DND-41 (cell line): ENCODE data around the gene REPS2.

Source experiments
- ATAC-seq: fragments of 200-7000 bp; cut with Tn5 transposase; 3 replicates; pipeline ENCODE4 v1.9.1; 2021; ENCODE audit warnings: low read depth; ENCODE audit not compliant: insufficient read depth
- DNase-seq: peaks from one replicate; pipeline ENCODE4 v3.0.0-alpha.2; 2020
- H2AFZ ChIP-seq: 2 replicates; pipeline ENCODE4 v1.6.0; 2012; ENCODE audit warnings: low read depth, low read length
- H3K27ac ChIP-seq: 2 replicates; pipeline ENCODE4 v1.5.1; 2012; ENCODE audit warnings: low read length, inconsistent platforms
- H3K27me3 ChIP-seq: fragments of 200-600 bp; sonication (generic); 2 replicates; pipeline ENCODE4 v1.6.0; 2012; ENCODE audit warnings: low read length, mild to moderate bottlenecking, inconsistent platforms; ENCODE audit not compliant: insufficient read depth, poor library complexity
- H3K36me3 ChIP-seq: 2 replicates; pipeline ENCODE4 v1.5.1; 2012; ENCODE audit warnings: low read length, inconsistent platforms; ENCODE audit not compliant: insufficient read depth
- H3K4me1 ChIP-seq: 2 replicates; pipeline ENCODE4 v1.5.1; 2012; ENCODE audit warnings: mild to moderate bottlenecking, low read length; ENCODE audit not compliant: insufficient read depth
- H3K4me2 ChIP-seq: 2 replicates; pipeline ENCODE4 v1.6.0; 2012; ENCODE audit warnings: mild to moderate bottlenecking, moderate library complexity, low read length, inconsistent platforms; ENCODE audit not compliant: insufficient read depth
- H3K4me3 ChIP-seq, 2 experiments: fragments of 200-600 bp in 1 of 2; shearing (Covaris generic) in 1 of 2; 2 replicates each; pipeline ENCODE4 v1.5.1; 2012 to 2016; ENCODE audit warnings: inconsistent platforms in 2 of 2, low read length in 2 of 2, mild to moderate bottlenecking in 2 of 2, low read depth in 1 of 2, moderate library complexity in 1 of 2
- H3K79me2 ChIP-seq: 2 replicates; pipeline ENCODE4 v1.6.0; 2012; ENCODE audit warnings: low read length, inconsistent platforms; ENCODE audit not compliant: insufficient read depth
- H3K9ac ChIP-seq: 2 replicates; pipeline ENCODE4 v1.6.0; 2012; ENCODE audit warnings: low read depth, mild to moderate bottlenecking, inconsistent platforms, low read length, moderate library complexity
- H3K9me3 ChIP-seq: 2 replicates; pipeline ENCODE4 v1.5.1; 2012; ENCODE audit warnings: low read length, moderate library complexity, mild to moderate bottlenecking, inconsistent platforms; ENCODE audit not compliant: insufficient read depth, severe bottlenecking
- H4K20me1 ChIP-seq: 2 replicates; pipeline ENCODE4 v1.6.0; 2012; ENCODE audit warnings: low read length; ENCODE audit not compliant: insufficient read depth
- CTCF ChIP-seq: IDR thresholded peaks from 2 replicates; pipeline ENCODE4 v1.5.1; 2012; ENCODE audit warnings: borderline replicate concordance, low read length, moderate library complexity, mild to moderate bottlenecking; ENCODE audit not compliant: poor library complexity, severe bottlenecking; ENCODE audit errors: extremely low read depth
- EZH2 ChIP-seq: IDR thresholded peaks from 3 replicates; pipeline ENCODE4 v1.6.1; 2012; ENCODE audit warnings: borderline replicate concordance, low read depth, mild to moderate bottlenecking, moderate library complexity, low read length, inconsistent platforms; ENCODE audit not compliant: severe bottlenecking

REPS2 gene

GRCh38 chrX:16910376-16910775, 36.1 kb upstream of the REPS2 start:
- Histone ChIP-seq H3K9me3 (no peaks in the 10 kb centered on the region), H3K36me3 (no peaks in the 10 kb centered on the region), H3K27me3 (no peaks in the 10 kb centered on the region), H3K4me1 (no peaks in the 10 kb centered on the region), H3K4me3 (no peak overlapping the region), H2AFZ (no peak overlapping the region), H3K79me2 (no peaks in the 10 kb centered on the region), H3K27ac (no peak overlapping the region), H4K20me1 (no peaks in the 10 kb centered on the region), H3K9ac (no peak overlapping the region), H3K4me2 (no peak overlapping the region)
- ATAC-seq = no peak
- DNase-seq = no peak
- TF ChIP-seq CTCF (no peak), EZH2 (no peak)

- TF ChIP-seq EZH2 (no peak), CTCF (no peak)
These were observed 32.4 kb upstream of the REPS2 start for GRCh38 chrX:16914058-16914457.

GRCh38 chrX:16916561-16916960, 29.9 kb upstream of the REPS2 start:
- H3K27ac ChIP-seq = no peak overlapping the region
- H3K79me2 ChIP-seq = no peaks in the 10 kb centered on the region
- H3K9ac ChIP-seq = no peak overlapping the region
- DNase-seq (no peak), ATAC-seq (no peak)
- H3K4me2 ChIP-seq = no peak overlapping the region
- H3K4me1 ChIP-seq = no peaks in the 10 kb centered on the region
- no peaks in the 10 kb centered on the region for H3K9me3 ChIP-seq
- H2AFZ ChIP-seq = no peak overlapping the region
- TF ChIP-seq EZH2 = no peak
- no peak for TF ChIP-seq CTCF
- H4K20me1 ChIP-seq = no peaks in the 10 kb centered on the region
- no peak overlapping the region for H3K4me3 ChIP-seq
- H3K36me3 ChIP-seq = no peaks in the 10 kb centered on the region
- no peaks in the 10 kb centered on the region for H3K27me3 ChIP-seq

More at GRCh38 chrX:16914058-16914457, 32.4 kb upstream of the REPS2 start:
- Histone ChIP-seq H4K20me1 (no peaks in the 10 kb centered on the region), H3K9me3 (no peaks in the 10 kb centered on the region), H3K4me3 (no peak overlapping the region), H2AFZ (no peak overlapping the region), H3K79me2 (no peaks in the 10 kb centered on the region), H3K9ac (no peak overlapping the region), H3K4me2 (no peak overlapping the region), H3K4me1 (no peaks in the 10 kb centered on the region), H3K36me3 (no peaks in the 10 kb centered on the region), H3K27me3 (no peaks in the 10 kb centered on the region), H3K27ac (no peak overlapping the region)
- no peak for ATAC-seq
- no peak for DNase-seq

- no peaks in the 10 kb centered on the region for H3K9me3 ChIP-seq
- DNase-seq = no peak
- no peaks in the 10 kb centered on the region for H3K36me3 ChIP-seq
- H3K27ac ChIP-seq = no peak overlapping the region
- H3K9ac ChIP-seq = no peak overlapping the region
- no peak overlapping the region for H3K4me3 ChIP-seq
- H3K27me3 ChIP-seq = no peaks in the 10 kb centered on the region
- H3K4me1 ChIP-seq = no peaks in the 10 kb centered on the region
- no peak overlapping the region for H3K4me2 ChIP-seq
- TF ChIP-seq CTCF (no peak), EZH2 (no peak)
- no peaks in the 10 kb centered on the region for H3K79me2 ChIP-seq
- no peak overlapping the region for H2AFZ ChIP-seq
- H4K20me1 ChIP-seq = no peaks in the 10 kb centered on the region
- no peak for ATAC-seq
These were observed 29.3 kb upstream of the REPS2 start for GRCh38 chrX:16917120-16917519.
